GM19452 (cell line): Measurements from ENCODE around the gene OTOF.

ENCODE experiments used
- ATAC-seq: cut with Tn5 transposase; IDR thresholded peaks from one replicate; pipeline ENCODE4 v1.9.1; 2021; ENCODE audit not compliant: unreplicated experiment

OTOF gene

GRCh38 chr2:26466662-26467310 is 11.1 kb downstream of the OTOF start:
- no peak for ATAC-seq

- no peak for ATAC-seq
Observed at GRCh38 chr2:26465981-26466471, 11.9 kb downstream of the OTOF start.

- ATAC-seq, result no peak
Observed at GRCh38 chr2:26465266-26465925, 12.5 kb downstream of the OTOF start.

GRCh38 chr2:26464390-26465265 is 13.3 kb downstream of the OTOF start:
- no peak for ATAC-seq

GRCh38 chr2:26463244-26464192 is 14.4 kb downstream of the OTOF start:
- no peak for ATAC-seq

- no peak for ATAC-seq
Observed at GRCh38 chr2:26462511-26463243, 15.2 kb downstream of the OTOF start.

GRCh38 chr2:26462100-26462499 is 15.8 kb downstream of the OTOF start:
- no peak for ATAC-seq

- ATAC-seq, result no peak
Observed at GRCh38 chr2:26461601-26462023, 16.3 kb downstream of the OTOF start.

GRCh38 chr2:26460613-26461031 is 17.3 kb downstream of the OTOF start:
- ATAC-seq, result no peak

- ATAC-seq, result no peak
Observed at GRCh38 chr2:26459991-26460612, 17.8 kb downstream of the OTOF start.

GRCh38 chr2:26458365-26459042 is 19.4 kb downstream of the OTOF start:
- no peak for ATAC-seq

- ATAC-seq, result no peak
Observed at GRCh38 chr2:26457695-26458364, 20.1 kb downstream of the OTOF start.

- ATAC-seq, result no peak
Observed at GRCh38 chr2:26457251-26457666, 20.7 kb downstream of the OTOF start.

- no peak for ATAC-seq
Observed at GRCh38 chr2:26456440-26457250, 21.3 kb downstream of the OTOF start.

- ATAC-seq, result no peak
Observed at GRCh38 chr2:26455670-26456439, 22.1 kb downstream of the OTOF start.

GRCh38 chr2:26455037-26455669 is 22.8 kb downstream of the OTOF start:
- ATAC-seq, result no peak
